ENCODE measurements around the gene CEP44.
"Not testable (repeated sequence)": the region's sequence is repeated elsewhere in the genome, so short reads cannot be mapped to it uniquely, and the experiment has no call there.

Gene CEP44

DNA sequence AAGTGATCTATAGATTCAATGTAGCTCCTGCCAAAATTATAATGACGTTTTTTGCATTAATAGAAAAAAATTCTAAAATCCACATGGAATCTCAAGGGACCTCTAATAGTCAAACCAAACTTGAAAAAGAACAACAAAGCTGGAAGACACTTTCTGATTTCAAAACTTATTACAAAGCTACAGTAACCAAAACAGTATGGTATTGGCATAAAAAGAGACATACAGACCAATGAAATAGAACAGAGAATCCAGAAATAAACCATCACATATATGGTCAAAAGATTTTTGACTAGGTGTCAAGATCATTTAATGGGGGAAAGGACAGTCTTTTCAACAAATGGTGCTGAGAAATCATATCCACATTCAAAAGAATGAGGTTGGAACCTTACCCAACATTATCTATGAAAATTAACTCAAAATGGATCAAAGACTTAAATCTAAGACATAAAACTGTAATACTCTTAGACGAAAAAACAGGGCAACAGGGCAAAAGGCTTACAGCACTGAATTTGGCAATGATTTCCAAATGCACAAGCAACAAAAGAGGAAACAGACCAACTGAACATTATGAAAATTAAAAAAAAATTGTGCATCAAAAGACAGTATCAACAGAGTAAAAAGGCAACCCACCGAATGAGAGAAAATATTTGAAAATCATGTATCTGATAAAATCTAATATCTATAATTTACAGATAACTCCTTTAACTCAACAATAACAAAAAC, 4.1 kb upstream of the CEP44 start:
- H3K27ac ChIP-seq (ENCODE audit: low read depth, low read length), result no peak overlapping the region
- peaks cover 22% of the 10 kb centered on the region for H3K4me1 ChIP-seq (ENCODE audit: insufficient read depth, low read length)
- peaks cover 7% of the 10 kb centered on the region for H3K36me3 ChIP-seq (ENCODE audit: insufficient read depth, low read length)
- H3K9ac ChIP-seq (ENCODE audit: low read length), result no peak overlapping the region
- no peaks in the 10 kb centered on the region for H3K27me3 ChIP-seq (ENCODE audit: control insufficient read depth in 1 of 2, insufficient read depth in 2 of 2, low read length in 2 of 2)
- H3K9me3 ChIP-seq (ENCODE audit: low read length), result no peaks in the 10 kb centered on the region
- H3K4me3 ChIP-seq (ENCODE audit: low read depth in 1 of 2, low read length in 2 of 2), result no peak overlapping the region

GRCh38 chr4:174281182-174281737, 2.5 kb upstream of the CEP44 start:
- Histone ChIP-seq H3K4me1 (ENCODE audit: insufficient read depth, low read length) (peaks cover 36% of the 10 kb centered on the region), H3K4me3 (ENCODE audit: low read depth in 1 of 2, low read length in 2 of 2) (no peak overlapping the region), H3K36me3 (ENCODE audit: insufficient read depth, low read length) (peaks cover 7% of the 10 kb centered on the region), H3K9me3 (ENCODE audit: low read length) (no peaks in the 10 kb centered on the region), H3K27me3 (ENCODE audit: control insufficient read depth in 1 of 2, insufficient read depth in 2 of 2, low read length in 2 of 2) (no peaks in the 10 kb centered on the region), H3K9ac (ENCODE audit: low read length) (no peak overlapping the region), H3K27ac (ENCODE audit: low read depth, low read length) (no peak overlapping the region)

- Histone ChIP-seq H3K27me3 (ENCODE audit: control insufficient read depth in 1 of 2, insufficient read depth in 2 of 2, low read length in 2 of 2) (no peaks in the 10 kb centered on the region), H3K27ac (ENCODE audit: low read depth, low read length) (no peak overlapping the region), H3K9me3 (ENCODE audit: low read length) (no peaks in the 10 kb centered on the region), H3K4me1 (ENCODE audit: insufficient read depth, low read length) (peaks cover 36% of the 10 kb centered on the region), H3K36me3 (ENCODE audit: insufficient read depth, low read length) (peaks cover 7% of the 10 kb centered on the region), H3K9ac (ENCODE audit: low read length) (no peak overlapping the region), H3K4me3 (ENCODE audit: low read depth in 1 of 2, low read length in 2 of 2) (peak overlapping the region in 1 of 2 donors; percentile 89)
These were observed 1.8 kb upstream of the CEP44 start for GRCh38 chr4:174281901-174282300.

- H3K36me3 ChIP-seq (ENCODE audit: insufficient read depth, low read length), result peaks cover 7% of the 10 kb centered on the region
- H3K4me3 ChIP-seq (ENCODE audit: low read depth in 1 of 2, low read length in 2 of 2), result peak overlapping the region; percentile 86 to 89
- peak overlapping the region; percentile 99 for H3K27ac ChIP-seq (ENCODE audit: low read depth, low read length)
- peaks cover 30% of the 10 kb centered on the region for H3K4me1 ChIP-seq (ENCODE audit: insufficient read depth, low read length)
- H3K9ac ChIP-seq (ENCODE audit: low read length), result peak overlapping the region; percentile 83
- no peaks in the 10 kb centered on the region for H3K9me3 ChIP-seq (ENCODE audit: low read length)
- no peaks in the 10 kb centered on the region for H3K27me3 ChIP-seq (ENCODE audit: control insufficient read depth in 1 of 2, insufficient read depth in 2 of 2, low read length in 2 of 2)
These were observed 740 bp upstream of the CEP44 start for GRCh38 chr4:174282836-174283506.

DNA sequence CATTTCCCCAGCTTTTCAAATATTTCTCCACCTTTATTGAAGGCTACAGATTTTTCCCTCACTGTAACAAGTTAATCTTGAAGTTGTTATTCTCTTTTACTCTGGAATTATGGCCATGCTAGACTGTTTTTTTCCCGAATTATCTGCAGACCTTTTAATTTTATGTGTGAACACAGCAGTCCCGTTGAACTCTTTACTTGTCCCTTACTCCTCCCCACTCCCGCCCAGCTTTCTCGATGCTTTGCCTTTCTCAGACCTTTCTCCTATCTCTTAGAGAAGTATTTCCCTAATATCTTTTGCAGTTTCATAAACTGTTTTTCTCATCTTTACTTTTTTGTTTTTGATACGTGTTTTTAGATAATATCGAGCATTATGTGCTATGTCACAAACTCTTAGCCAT, 776 bp downstream of the CEP44 start:
- H3K9me3 ChIP-seq (ENCODE audit: low read length), result no peaks in the 10 kb centered on the region

DNA sequence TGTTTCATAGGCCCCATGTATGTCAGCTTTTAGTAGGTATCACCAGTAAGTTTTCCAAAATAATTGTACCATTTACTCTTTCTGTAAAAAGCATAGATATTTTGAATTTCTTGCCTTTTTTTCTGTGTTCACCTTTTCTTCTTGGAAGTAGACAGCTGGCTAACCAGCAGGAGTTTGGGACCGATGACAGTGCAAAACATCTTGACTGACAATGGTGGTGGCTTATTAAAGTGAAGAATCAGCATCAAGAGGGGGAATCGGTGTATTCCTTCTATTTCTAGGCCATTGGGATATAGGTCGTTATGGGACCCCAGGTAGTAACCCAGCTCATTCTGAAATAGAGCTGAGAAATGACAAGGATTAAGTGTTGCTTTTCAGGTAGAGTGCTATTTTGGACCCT, 3.2 kb downstream of the CEP44 start:
- Histone ChIP-seq H3K4me1 (ENCODE audit: insufficient read depth, low read length) (peaks cover 22% of the 10 kb centered on the region), H3K9ac (ENCODE audit: low read length) (no peak overlapping the region), H3K4me3 (ENCODE audit: low read depth in 1 of 2, low read length in 2 of 2) (no peak overlapping the region), H3K27ac (ENCODE audit: low read depth, low read length) (no peak overlapping the region), H3K27me3 (ENCODE audit: control insufficient read depth in 1 of 2, insufficient read depth in 2 of 2, low read length in 2 of 2) (no peaks in the 10 kb centered on the region), H3K9me3 (ENCODE audit: low read length) (no peaks in the 10 kb centered on the region), H3K36me3 (ENCODE audit: insufficient read depth, low read length) (no peaks in the 10 kb centered on the region)

More for the DNA sequence above, 776 bp downstream of the CEP44 start:
- Histone ChIP-seq H3K27ac (ENCODE audit: low read depth, low read length) (peak overlapping the region; percentile 99), H3K4me3 (ENCODE audit: low read depth in 1 of 2, low read length in 2 of 2) (peak overlapping the region; percentile 86 to 89), H3K27me3 (ENCODE audit: control insufficient read depth in 1 of 2, insufficient read depth in 2 of 2, low read length in 2 of 2) (no peaks in the 10 kb centered on the region), H3K9ac (ENCODE audit: low read length) (peak overlapping the region; percentile 83), H3K36me3 (ENCODE audit: insufficient read depth, low read length) (peaks cover 7% of the 10 kb centered on the region), H3K4me1 (ENCODE audit: insufficient read depth, low read length) (peaks cover 29% of the 10 kb centered on the region)

- Histone ChIP-seq H3K27ac (ENCODE audit: low read depth, low read length) (no peak overlapping the region), H3K4me3 (ENCODE audit: low read depth in 1 of 2, low read length in 2 of 2) (no peak overlapping the region), H3K9me3 (ENCODE audit: low read length) (peaks cover 6% of the 10 kb centered on the region), H3K4me1 (ENCODE audit: insufficient read depth, low read length) (no peaks in the 10 kb centered on the region), H3K27me3 (ENCODE audit: control insufficient read depth in 1 of 2, insufficient read depth in 2 of 2, low read length in 2 of 2) (no peaks in the 10 kb centered on the region), H3K36me3 (ENCODE audit: insufficient read depth, low read length) (peaks cover 6% of the 10 kb centered on the region), H3K9ac (ENCODE audit: low read length) (no peak overlapping the region)
These were observed 8.8 kb downstream of the CEP44 start for GRCh38 chr4:174292473-174292872.

GRCh38 chr4:174294641-174295040, 10.9 kb downstream of the CEP44 start:
- not testable (repeated sequence) for H3K4me3 ChIP-seq (ENCODE audit: low read depth in 1 of 2, low read length in 2 of 2); H3K4me1 ChIP-seq (ENCODE audit: insufficient read depth, low read length); H3K27me3 ChIP-seq (ENCODE audit: control insufficient read depth in 1 of 2, insufficient read depth in 2 of 2, low read length in 2 of 2); H3K9me3 ChIP-seq (ENCODE audit: low read length); H3K9ac ChIP-seq (ENCODE audit: low read length); H3K27ac ChIP-seq (ENCODE audit: low read depth, low read length); H3K36me3 ChIP-seq (ENCODE audit: insufficient read depth, low read length)

GRCh38 chr4:174295142-174295541, 11.4 kb downstream of the CEP44 start:
- not testable (repeated sequence) for H3K27me3 ChIP-seq (ENCODE audit: control insufficient read depth in 1 of 2, insufficient read depth in 2 of 2, low read length in 2 of 2); H3K4me3 ChIP-seq (ENCODE audit: low read depth in 1 of 2, low read length in 2 of 2); H3K4me1 ChIP-seq (ENCODE audit: insufficient read depth, low read length); H3K36me3 ChIP-seq (ENCODE audit: insufficient read depth, low read length); H3K27ac ChIP-seq (ENCODE audit: low read depth, low read length); H3K9me3 ChIP-seq (ENCODE audit: low read length); H3K9ac ChIP-seq (ENCODE audit: low read length)

- no peaks in the 10 kb centered on the region for H3K27me3 ChIP-seq (ENCODE audit: control insufficient read depth in 1 of 2, insufficient read depth in 2 of 2, low read length in 2 of 2)
- peaks cover 15% of the 10 kb centered on the region for H3K36me3 ChIP-seq (ENCODE audit: insufficient read depth, low read length)
- H3K4me1 ChIP-seq (ENCODE audit: insufficient read depth, low read length), result no peaks in the 10 kb centered on the region
- no peak overlapping the region for H3K9ac ChIP-seq (ENCODE audit: low read length)
- H3K9me3 ChIP-seq (ENCODE audit: low read length), result no peaks in the 10 kb centered on the region
- no peak overlapping the region for H3K27ac ChIP-seq (ENCODE audit: low read depth, low read length)
- no peak overlapping the region for H3K4me3 ChIP-seq (ENCODE audit: low read depth in 1 of 2, low read length in 2 of 2)
These were observed 20.0 kb downstream of the CEP44 start for GRCh38 chr4:174303687-174304086.

- Histone ChIP-seq H3K4me3 (ENCODE audit: low read depth in 1 of 2, low read length in 2 of 2) (no peak overlapping the region), H3K4me1 (ENCODE audit: insufficient read depth, low read length) (no peaks in the 10 kb centered on the region), H3K9me3 (ENCODE audit: low read length) (no peaks in the 10 kb centered on the region), H3K9ac (ENCODE audit: low read length) (no peak overlapping the region), H3K27me3 (ENCODE audit: control insufficient read depth in 1 of 2, insufficient read depth in 2 of 2, low read length in 2 of 2) (no peaks in the 10 kb centered on the region), H3K27ac (ENCODE audit: low read depth, low read length) (no peak overlapping the region), H3K36me3 (ENCODE audit: insufficient read depth, low read length) (peaks cover 20% of the 10 kb centered on the region)
These were observed 21.0 kb downstream of the CEP44 start for GRCh38 chr4:174304664-174305063.
